SK-N-SH treated with all-trans-retinoic acid at 6 μM for 48 hours (cell line): ENCODE measurements around the gene FGFBP2.

Experiments
- ARNTL ChIP-seq: fragments of 450-650 bp; formaldehyde crosslinking; IDR thresholded peaks from 2 replicates; pipeline ENCODE4 v1.5.0; 2020; ENCODE audit warnings: low read depth, mild to moderate bottlenecking, moderate library complexity, borderline replicate concordance
- CREB5 ChIP-seq: fragments of 250-450 bp; sonication (Bioruptor Pico); IDR thresholded peaks from 2 replicates; pipeline ENCODE4 v1.5.1; 2020; ENCODE audit warnings: low read depth, mild to moderate bottlenecking, moderate library complexity
- CSRNP3 ChIP-seq: fragments of 250-450 bp; sonication (Bioruptor Pico); IDR thresholded peaks from 2 replicates; pipeline ENCODE4 v1.5.1; 2021; ENCODE audit warnings: mild to moderate bottlenecking, moderate library complexity
- PATZ1 ChIP-seq: fragments of 250-450 bp; sonication (Bioruptor Pico); IDR thresholded peaks from 2 replicates; pipeline ENCODE4 v1.8.0; 2020; ENCODE audit warnings: mild to moderate bottlenecking, moderate library complexity, borderline replicate concordance
- ZFP3 ChIP-seq: fragments of 250-450 bp; sonication (Bioruptor Pico); IDR thresholded peaks from 2 replicates; pipeline ENCODE4 v1.5.0; 2020; ENCODE audit warnings: mild to moderate bottlenecking, moderate library complexity
- ZNF565 ChIP-seq: fragments of 450-650 bp; formaldehyde crosslinking; conservative IDR thresholded peaks from 2 replicates; pipeline ENCODE4 v1.5.0; 2020; ENCODE audit warnings: low read depth, mild to moderate bottlenecking, moderate library complexity

GRCh38 chr4:15929540-15929939 lies 33.4 kb downstream of the FGFBP2 start:
- TF ChIP-seq ZFP3 (CRISPR knock-in tag): no peak
- TF ChIP-seq ZNF565 (CRISPR knock-in tag): no peak
- no peak for TF ChIP-seq ARNTL (CRISPR knock-in tag)
- TF ChIP-seq PATZ1 (CRISPR knock-in tag): no peak
- TF ChIP-seq CREB5 (CRISPR knock-in tag): no peak
- no peak for TF ChIP-seq CSRNP3 (CRISPR knock-in tag)
